GM21367 (cell line): ENCODE results near the gene RAB1A.
"Not testable (repeated sequence)": the region's sequence is repeated elsewhere in the genome, so short reads cannot be mapped to it uniquely, and the experiment has no call there.

Source experiments
- ATAC-seq: cut with Tn5 transposase; IDR thresholded peaks from one replicate; pipeline ENCODE4 v1.9.1; 2021; ENCODE audit not compliant: unreplicated experiment

The RAB1A gene

DNA sequence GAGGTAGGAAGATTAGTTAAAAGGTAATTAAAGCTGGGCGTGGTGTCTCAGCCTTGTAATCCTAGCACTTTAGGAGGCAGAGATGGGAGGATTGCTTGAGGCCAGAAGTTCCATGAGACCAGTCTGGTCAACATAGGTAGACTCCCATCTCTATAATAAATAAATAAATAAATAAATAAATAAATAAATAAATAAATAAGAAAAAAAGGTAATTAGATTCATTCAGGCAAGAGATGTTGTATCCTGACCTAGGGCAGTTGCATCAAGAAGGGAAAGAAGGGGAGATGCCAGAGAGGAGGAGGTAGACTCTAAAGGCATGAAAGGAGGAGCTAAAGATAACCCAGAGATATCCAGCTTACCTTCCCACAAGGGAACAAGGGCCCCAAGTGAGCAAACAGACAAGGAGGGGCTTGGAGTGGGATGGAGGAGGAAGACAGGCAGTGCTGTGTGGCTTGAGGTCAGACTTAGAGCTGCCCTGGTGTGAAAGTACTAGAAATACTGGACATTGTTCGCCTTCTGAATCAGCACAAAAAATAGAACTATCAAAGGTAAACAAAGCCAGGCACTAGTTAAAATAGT is 7.4 kb upstream of the RAB1A start:
- no peak for ATAC-seq

- ATAC-seq = no peak
Measured at GRCh38 chr2:65136253-65136652, 6.3 kb upstream of the RAB1A start.

- no peak for ATAC-seq
Measured at GRCh38 chr2:65134158-65134557, 4.3 kb upstream of the RAB1A start.

- ATAC-seq = no peak
Measured at GRCh38 chr2:65133626-65134025, 3.7 kb upstream of the RAB1A start.

GRCh38 chr2:65132930-65133329 is 3.0 kb upstream of the RAB1A start:
- not testable (repeated sequence) for ATAC-seq

DNA sequence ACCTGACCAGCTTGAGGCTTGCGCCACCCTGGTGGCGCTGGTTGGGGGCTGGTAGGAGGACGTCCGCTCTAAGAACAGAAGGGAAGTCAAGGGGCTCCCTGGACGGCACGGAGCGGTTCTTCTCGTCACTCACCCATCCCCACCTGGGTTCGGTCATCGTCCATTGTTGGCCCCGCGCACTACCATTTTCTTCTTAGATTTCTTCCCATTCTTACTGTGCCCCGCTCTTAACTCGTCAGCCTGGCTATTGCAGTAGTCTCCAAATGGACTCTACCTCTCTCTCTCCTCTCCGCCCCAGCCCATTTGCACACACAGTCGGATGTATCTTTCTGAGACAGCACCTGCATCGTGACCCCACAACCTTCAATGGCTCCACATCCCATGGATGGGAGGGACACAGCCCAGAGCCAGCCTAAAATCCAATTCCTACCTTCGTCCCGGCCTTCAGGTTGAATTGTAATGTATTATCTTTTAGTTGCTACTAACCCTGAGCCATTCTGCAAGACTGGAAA is 814 bp upstream of the RAB1A start:
- peak; percentile 28 for ATAC-seq

GRCh38 chr2:65129286-65129825 is 550 bp downstream of the RAB1A start:
- no peak for ATAC-seq

DNA sequence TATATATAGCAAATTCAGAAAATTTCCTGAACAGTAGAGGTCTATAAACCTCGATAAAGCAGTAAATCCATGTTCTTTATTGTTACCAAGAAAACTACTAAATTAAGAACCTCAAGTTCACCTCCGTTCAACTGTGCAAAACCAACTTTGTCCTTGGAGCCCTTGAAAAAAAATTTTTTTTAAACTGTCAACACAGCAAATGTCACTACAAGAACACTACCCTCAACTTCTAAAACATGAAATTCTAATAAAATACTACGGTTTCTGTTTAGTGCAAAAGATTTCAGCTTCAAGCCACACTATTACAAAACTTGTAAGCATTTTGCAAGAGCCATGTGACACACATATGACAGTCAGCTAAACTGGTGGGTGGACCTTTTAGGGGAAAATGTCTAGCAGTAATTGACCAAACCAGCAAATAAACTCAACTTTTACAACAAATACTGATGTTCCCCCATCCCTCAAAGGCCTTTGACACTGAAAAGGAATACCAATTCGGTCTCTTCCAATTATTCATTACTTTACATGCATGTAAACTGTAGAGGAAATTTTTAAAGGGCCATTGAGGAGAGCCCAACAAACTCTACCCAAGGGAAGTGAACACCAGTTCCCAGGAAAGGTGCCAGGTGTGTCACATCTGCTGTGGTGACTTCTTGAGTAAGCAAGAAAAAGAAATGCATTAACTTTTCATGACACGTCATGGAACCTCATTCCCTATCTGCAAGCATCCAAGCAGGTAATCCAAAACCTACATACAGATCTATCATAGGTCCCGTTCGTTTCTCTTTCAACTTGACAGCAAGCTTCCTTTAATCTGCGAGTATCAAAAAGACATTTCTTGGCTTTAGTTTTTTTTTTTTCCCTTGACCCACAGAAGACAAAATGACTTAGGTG is 1.4 kb downstream of the RAB1A start:
- no peak for ATAC-seq

GRCh38 chr2:65125457-65125856 is 4.4 kb downstream of the RAB1A start:
- not testable (repeated sequence) for ATAC-seq

- ATAC-seq = no peak
Measured at GRCh38 chr2:65122313-65122712, 7.6 kb downstream of the RAB1A start.

- no peak for ATAC-seq
Measured at GRCh38 chr2:65120990-65121693, 8.8 kb downstream of the RAB1A start.

GRCh38 chr2:65116645-65117044 is 13.3 kb downstream of the RAB1A start:
- no peak for ATAC-seq

- no peak for ATAC-seq
Measured at GRCh38 chr2:65114921-65115320, 15.0 kb downstream of the RAB1A start.

DNA sequence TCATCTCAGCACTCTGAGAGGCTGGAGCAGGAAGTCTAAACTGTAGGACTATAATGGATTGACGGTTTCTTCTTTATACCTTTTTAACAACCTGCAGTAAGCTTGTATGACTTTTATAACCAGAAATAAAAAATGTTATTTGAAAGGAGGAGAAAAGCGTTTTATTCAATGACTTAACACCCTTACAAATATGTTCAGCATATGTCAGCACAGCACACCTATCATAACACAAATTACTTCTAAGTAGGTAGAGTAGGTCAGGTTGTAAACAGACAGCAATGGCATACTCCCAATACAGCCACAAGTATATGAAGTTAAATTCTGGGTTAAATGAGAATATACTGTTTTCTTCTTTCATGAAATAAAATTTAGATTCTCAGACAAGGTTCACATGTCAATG is 16.1 kb downstream of the RAB1A start:
- ATAC-seq = no peak

DNA sequence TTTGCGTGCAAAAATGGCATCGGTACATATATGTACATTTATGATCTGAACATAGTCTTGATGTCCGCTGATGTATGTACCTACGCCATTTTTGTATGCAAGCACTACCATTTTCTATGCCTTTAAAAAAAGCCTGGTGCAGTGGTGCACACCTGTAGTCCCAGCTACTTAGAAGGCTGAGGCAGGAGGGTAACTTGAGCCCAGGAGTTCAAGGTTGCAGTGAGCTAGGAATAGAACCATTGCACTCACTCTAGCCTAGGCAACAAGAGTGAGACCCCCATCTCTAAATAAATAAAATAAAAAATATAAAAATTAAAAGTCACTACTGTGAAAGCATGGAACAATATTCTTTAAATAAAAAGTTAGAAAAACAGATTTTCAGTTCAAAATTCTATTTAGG is 16.7 kb downstream of the RAB1A start:
- ATAC-seq = no peak

GRCh38 chr2:65112633-65113032 is 17.3 kb downstream of the RAB1A start:
- no peak for ATAC-seq

- no peak for ATAC-seq
Measured at GRCh38 chr2:65108780-65109179, 21.1 kb downstream of the RAB1A start.

DNA sequence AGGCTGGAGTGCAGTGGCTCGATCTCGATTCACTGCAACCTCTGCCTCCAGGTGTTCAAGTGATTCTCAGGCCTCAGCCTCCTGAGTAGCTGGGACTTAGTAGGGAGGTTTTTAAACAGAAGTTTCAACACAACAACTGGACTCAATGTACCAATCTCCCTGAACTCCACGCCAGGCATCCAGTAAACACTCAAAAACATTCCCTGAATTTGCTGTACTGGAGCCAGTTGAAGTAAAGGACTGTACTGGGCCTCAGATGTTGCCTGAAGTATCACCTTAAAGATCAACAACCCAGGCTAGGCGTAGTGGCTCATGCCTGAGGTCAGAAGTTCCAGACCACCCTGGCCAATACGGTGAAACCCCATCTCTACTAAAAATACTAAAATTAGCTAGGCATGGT is 22.4 kb downstream of the RAB1A start:
- no peak for ATAC-seq

GRCh38 chr2:65103013-65103715 is 26.7 kb downstream of the RAB1A start:
- no peak for ATAC-seq

DNA sequence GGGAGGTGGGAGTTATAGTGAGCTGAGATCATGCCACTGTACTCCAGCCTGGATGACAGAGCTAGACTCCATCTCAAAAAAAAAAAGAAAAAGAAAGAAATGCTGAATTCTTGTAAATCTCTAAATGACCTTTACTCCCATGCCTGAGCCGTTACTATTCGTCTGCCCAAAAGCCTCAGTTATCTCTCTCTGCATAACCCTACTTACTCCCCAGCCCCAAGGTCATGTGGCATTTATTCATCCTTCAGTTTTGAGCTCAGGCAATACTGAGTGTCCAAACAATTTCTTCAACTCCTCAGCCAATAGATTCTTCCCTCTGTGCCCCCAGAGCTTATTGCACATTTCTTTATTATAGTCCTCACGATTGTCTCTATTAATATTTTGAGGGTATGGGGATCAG is 28.8 kb downstream of the RAB1A start:
- no peak for ATAC-seq

GRCh38 chr2:65098741-65099140 is 31.2 kb downstream of the RAB1A start:
- no peak for ATAC-seq
